B cell (primary cell): ENCODE measurements around the gene ZBTB46.
A peak's percentile ranks its signal among the peaks of the same experiment; 100 is the strongest.

Experiments
- EZH2 ChIP-seq: IDR thresholded peaks from 2 replicates; pipeline ENCODE4 v1.6.1; 2012; ENCODE audit warnings: borderline replicate concordance, low read depth, mild to moderate bottlenecking, moderate library complexity, low read length; ENCODE audit not compliant: insufficient read depth, poor library complexity, severe bottlenecking
- TF ChIP-seq, protein P1 (sequence below): fragments of 200-600 bp; IDR thresholded peaks from one replicate; pipeline ENCODE4 v1.8.0; 2022; ENCODE audit warnings: antibody characterized with exemption, mild to moderate bottlenecking

DNA sequence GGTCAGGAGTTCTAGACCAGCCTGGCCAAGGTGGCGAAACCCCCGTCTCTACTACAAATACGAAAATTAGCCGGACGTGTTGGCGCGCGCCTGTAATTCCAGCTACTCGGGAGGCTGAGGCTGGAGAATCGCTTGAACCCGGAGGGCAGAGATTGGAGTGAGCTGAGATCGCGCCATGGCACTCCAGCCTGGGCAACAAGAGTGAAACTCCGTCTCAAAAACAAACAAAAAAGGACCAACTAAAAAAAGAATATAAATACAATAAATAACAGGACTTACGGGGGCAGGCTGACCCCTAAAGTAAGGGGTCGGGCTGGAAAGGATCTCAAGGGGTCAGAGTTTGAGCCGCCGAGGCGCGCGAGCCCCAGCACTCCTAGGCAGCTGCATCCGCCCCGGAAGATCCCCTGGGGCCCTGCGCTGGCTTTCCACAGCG lies 33.5 kb upstream of the ZBTB46 start:
- TF ChIP-seq, protein P1, sequence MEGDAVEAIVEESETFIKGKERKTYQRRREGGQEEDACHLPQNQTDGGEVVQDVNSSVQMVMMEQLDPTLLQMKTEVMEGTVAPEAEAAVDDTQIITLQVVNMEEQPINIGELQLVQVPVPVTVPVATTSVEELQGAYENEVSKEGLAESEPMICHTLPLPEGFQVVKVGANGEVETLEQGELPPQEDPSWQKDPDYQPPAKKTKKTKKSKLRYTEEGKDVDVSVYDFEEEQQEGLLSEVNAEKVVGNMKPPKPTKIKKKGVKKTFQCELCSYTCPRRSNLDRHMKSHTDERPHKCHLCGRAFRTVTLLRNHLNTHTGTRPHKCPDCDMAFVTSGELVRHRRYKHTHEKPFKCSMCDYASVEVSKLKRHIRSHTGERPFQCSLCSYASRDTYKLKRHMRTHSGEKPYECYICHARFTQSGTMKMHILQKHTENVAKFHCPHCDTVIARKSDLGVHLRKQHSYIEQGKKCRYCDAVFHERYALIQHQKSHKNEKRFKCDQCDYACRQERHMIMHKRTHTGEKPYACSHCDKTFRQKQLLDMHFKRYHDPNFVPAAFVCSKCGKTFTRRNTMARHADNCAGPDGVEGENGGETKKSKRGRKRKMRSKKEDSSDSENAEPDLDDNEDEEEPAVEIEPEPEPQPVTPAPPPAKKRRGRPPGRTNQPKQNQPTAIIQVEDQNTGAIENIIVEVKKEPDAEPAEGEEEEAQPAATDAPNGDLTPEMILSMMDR, result peak; percentile 28
- no peak for TF ChIP-seq EZH2
